HG03565 (cell line): Measurements from ENCODE around the gene ARHGAP5.

ENCODE experiments used
- ATAC-seq: cut with Tn5 transposase; IDR thresholded peaks from one replicate; pipeline ENCODE4 v1.9.1; 2021; ENCODE audit warnings: mild to moderate bottlenecking, moderate library complexity; ENCODE audit not compliant: unreplicated experiment

The ARHGAP5 gene

DNA sequence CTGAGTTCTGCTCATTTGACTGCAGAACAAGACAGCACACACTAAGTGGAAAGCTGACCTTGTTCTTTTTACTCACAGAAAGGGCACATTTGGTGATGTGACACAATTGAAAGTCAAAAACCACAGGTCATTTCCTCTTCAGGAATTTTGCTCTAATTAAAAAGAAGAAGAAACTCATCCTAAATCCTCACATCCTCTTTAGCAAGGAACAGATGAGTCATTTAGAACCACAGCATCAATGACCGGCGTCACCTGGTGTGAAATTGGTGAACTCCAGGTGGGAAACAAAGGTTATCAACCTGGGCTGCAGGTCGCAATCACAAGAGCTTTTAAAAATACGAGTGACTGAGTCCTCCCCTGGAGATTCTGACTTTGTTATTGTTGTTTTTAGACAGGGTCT lies 128.9 kb downstream of the ARHGAP5 start:
- peak; percentile 24 for ATAC-seq

- no peak for ATAC-seq
Measured at GRCh38 chr14:32206552-32206951, 129.4 kb downstream of the ARHGAP5 start.

- ATAC-seq: no peak
Measured at GRCh38 chr14:32208490-32208889, 131.4 kb downstream of the ARHGAP5 start.
